Measurements from ENCODE around the gene ARHGEF28.

The ARHGEF28 gene

GRCh38 chr5:73968729-73969128 lies 342.7 kb downstream of the ARHGEF28 start:
- peaks cover 6% of the 10 kb centered on the region for H3K4me1 ChIP-seq (ENCODE audit: control insufficient read depth, insufficient read depth, low read length, unreplicated experiment)
- H3K36me3 ChIP-seq (ENCODE audit: insufficient read depth, low read length), result no peaks in the 10 kb centered on the region
- H3K79me2 ChIP-seq (ENCODE audit: control insufficient read depth, insufficient read depth, low read length, unreplicated experiment), result no peaks in the 10 kb centered on the region
- H3K27ac ChIP-seq (ENCODE audit: low read depth, low read length), result no peak overlapping the region
- no peak overlapping the region for H3K4me3 ChIP-seq (ENCODE audit: low read depth, low read length)
- H2AFZ ChIP-seq (ENCODE audit: low read length, unreplicated experiment), result peak overlapping the region; percentile 42
- 0 out of 2 replicates have a peak, but pooled peaks cover 9% of the 10 kb centered on the region for H3K27me3 ChIP-seq (ENCODE audit: insufficient read depth, low read length)

DNA sequence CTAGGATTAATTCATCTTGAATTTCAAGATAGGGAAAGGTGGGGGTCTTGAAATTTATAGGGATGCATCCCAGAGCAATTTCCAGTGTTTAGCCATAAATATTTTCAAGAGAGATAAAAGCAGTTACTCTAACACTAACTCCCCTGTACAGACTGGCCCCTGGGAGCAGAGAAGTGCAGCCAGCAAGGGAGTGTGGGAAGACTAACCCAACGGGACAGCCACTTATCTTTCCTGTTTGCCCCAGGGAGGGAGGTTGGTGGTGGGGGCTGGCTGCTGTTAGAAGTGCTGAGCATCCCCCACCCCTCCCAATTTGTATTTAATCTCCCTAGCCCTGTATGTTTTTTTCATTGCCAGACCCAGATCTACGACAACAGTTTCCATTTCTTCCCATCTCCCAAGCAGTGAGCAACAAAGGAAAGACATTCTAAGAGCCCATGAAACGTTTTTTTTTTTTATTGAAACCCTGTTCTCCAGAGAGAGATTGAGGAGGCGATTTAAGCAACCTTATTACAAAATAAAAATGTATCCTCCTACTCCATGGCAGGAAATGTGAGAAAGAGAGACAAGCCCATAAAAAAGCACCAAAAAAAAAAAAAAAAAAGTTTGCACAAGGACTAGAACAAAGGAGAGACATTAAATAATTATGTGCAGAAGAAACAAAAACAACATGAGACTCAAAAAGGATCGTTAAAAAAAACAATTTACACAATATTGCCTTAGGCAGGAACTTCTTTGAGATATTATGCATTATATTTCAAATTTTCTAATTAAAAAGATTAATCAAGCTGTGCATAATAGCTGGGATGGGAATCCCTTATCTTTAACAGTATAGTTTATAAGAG lies 343.4 kb downstream of the ARHGEF28 start:
- Histone ChIP-seq H2AFZ (ENCODE audit: low read length, unreplicated experiment) (peak overlapping the region; percentile 42), H3K36me3 (ENCODE audit: insufficient read depth, low read length) (no peaks in the 10 kb centered on the region), H3K27ac (ENCODE audit: low read depth, low read length) (no peak overlapping the region), H3K4me3 (ENCODE audit: low read depth, low read length) (no peak overlapping the region), H3K27me3 (ENCODE audit: insufficient read depth, low read length) (0 out of 2 replicates have a peak, but pooled peaks cover 9% of the 10 kb centered on the region), H3K4me1 (ENCODE audit: control insufficient read depth, insufficient read depth, low read length, unreplicated experiment) (peaks cover 6% of the 10 kb centered on the region), H3K79me2 (ENCODE audit: control insufficient read depth, insufficient read depth, low read length, unreplicated experiment) (no peaks in the 10 kb centered on the region)

DNA sequence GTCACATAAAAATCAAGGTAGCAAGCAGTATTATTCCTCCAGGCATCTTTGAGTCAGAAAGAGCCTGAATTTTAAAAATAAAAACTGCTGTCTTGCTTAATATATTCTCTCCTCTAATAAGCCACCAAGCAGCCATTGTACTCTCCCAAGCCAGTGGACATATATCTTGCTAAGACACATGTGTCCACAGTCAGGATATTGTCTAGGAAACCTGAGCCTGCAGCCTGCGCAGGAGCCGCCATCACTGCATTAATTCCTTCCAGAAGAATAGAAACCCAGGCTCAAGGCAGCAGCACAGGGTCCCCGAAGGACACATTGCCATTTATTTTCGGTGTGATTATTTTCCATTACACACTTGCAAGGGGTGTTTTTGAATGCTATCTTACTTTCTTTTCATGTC lies 345.3 kb downstream of the ARHGEF28 start:
- no peak overlapping the region for H2AFZ ChIP-seq (ENCODE audit: low read length, unreplicated experiment)
- 0 out of 2 replicates have a peak, but pooled peaks cover 9% of the 10 kb centered on the region for H3K27me3 ChIP-seq (ENCODE audit: insufficient read depth, low read length)
- H3K36me3 ChIP-seq (ENCODE audit: insufficient read depth, low read length), result no peaks in the 10 kb centered on the region
- no peak overlapping the region for H3K27ac ChIP-seq (ENCODE audit: low read depth, low read length)
- no peak overlapping the region for H3K4me3 ChIP-seq (ENCODE audit: low read depth, low read length)
- no peaks in the 10 kb centered on the region for H3K79me2 ChIP-seq (ENCODE audit: control insufficient read depth, insufficient read depth, low read length, unreplicated experiment)
- peaks cover 6% of the 10 kb centered on the region for H3K4me1 ChIP-seq (ENCODE audit: control insufficient read depth, insufficient read depth, low read length, unreplicated experiment)

DNA sequence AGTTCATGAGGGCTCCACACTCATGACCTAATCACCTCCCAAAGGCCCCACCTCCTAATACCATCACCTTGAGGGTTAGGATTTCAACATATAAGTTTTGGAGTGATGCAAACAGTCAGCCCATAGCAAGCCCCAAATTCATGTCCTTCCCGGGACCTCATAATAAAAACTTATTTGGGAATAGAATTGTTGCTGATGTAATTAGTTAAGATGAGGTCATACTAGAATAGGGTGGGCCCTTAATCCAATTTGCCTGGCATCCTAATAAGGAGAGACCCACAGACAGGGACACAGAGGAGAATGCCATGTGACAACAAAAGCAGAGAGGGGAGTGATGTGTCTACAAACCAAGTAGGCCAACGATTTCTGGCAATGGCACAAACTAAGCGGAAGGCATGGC lies 347.1 kb downstream of the ARHGEF28 start:
- Histone ChIP-seq H3K79me2 (ENCODE audit: control insufficient read depth, insufficient read depth, low read length, unreplicated experiment) (no peaks in the 10 kb centered on the region), H2AFZ (ENCODE audit: low read length, unreplicated experiment) (no peak overlapping the region), H3K27ac (ENCODE audit: low read depth, low read length) (no peak overlapping the region), H3K27me3 (ENCODE audit: insufficient read depth, low read length) (0 out of 2 replicates have a peak, but pooled peaks cover 9% of the 10 kb centered on the region), H3K4me1 (ENCODE audit: control insufficient read depth, insufficient read depth, low read length, unreplicated experiment) (peaks cover 6% of the 10 kb centered on the region), H3K36me3 (ENCODE audit: insufficient read depth, low read length) (no peaks in the 10 kb centered on the region), H3K4me3 (ENCODE audit: low read depth, low read length) (no peak overlapping the region)

GRCh38 chr5:73974871-73975360 lies 348.9 kb downstream of the ARHGEF28 start:
- H3K27ac ChIP-seq (ENCODE audit: low read depth, low read length), result no peak overlapping the region
- H3K36me3 ChIP-seq (ENCODE audit: insufficient read depth, low read length), result no peaks in the 10 kb centered on the region
- no peaks in the 10 kb centered on the region for H3K79me2 ChIP-seq (ENCODE audit: control insufficient read depth, insufficient read depth, low read length, unreplicated experiment)
- no peak overlapping the region for H3K4me3 ChIP-seq (ENCODE audit: low read depth, low read length)
- no peaks in the 10 kb centered on the region for H3K4me1 ChIP-seq (ENCODE audit: control insufficient read depth, insufficient read depth, low read length, unreplicated experiment)
- no peak overlapping the region for H2AFZ ChIP-seq (ENCODE audit: low read length, unreplicated experiment)
- peaks cover 15% of the 10 kb centered on the region; the same call in 1 of the 2 replicates for H3K27me3 ChIP-seq (ENCODE audit: insufficient read depth, low read length)

DNA sequence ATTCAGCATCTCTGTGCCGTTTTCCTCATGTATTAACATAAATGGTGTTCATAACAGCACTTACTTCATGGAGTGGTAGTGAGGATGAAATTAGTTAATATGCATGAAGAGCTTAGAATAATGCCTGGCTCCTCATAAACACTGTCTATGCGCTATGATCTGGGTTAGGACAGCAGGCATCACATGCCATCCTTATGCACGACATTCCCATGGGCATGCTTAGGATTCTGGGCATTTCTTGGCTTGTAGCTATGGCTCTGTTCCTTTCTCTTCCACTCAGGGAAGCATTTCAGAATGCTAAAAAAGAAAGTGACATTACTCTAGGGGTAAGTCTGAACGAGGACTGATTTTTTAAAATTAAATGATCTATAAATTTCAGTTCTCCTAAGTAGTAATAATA lies 349.8 kb downstream of the ARHGEF28 start:
- peaks cover 10% of the 10 kb centered on the region for H3K27me3 ChIP-seq (ENCODE audit: insufficient read depth, low read length)
- H3K4me3 ChIP-seq (ENCODE audit: low read depth, low read length), result no peak overlapping the region
- no peaks in the 10 kb centered on the region for H3K79me2 ChIP-seq (ENCODE audit: control insufficient read depth, insufficient read depth, low read length, unreplicated experiment)
- H2AFZ ChIP-seq (ENCODE audit: low read length, unreplicated experiment), result no peak overlapping the region
- no peaks in the 10 kb centered on the region for H3K4me1 ChIP-seq (ENCODE audit: control insufficient read depth, insufficient read depth, low read length, unreplicated experiment)
- H3K27ac ChIP-seq (ENCODE audit: low read depth, low read length), result no peak overlapping the region
- H3K36me3 ChIP-seq (ENCODE audit: insufficient read depth, low read length), result no peaks in the 10 kb centered on the region

DNA sequence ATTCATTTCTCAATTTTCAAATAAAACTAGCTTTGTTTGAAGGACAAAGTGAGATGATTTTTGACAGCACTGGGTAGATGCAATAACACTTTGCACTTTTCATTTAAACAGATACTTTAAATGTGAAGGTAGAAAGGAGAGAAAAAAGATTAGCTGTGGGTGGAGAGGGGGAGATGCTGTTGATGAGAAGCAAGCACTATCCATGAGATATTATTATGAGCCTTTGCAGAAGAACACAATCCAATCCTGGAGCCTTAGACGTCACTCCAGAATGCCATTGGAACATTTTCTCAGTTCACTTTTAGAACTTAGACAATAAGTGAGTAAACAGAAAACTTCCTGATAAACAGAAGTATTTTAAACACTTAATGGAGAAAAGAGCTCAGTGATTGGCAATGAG lies 351.1 kb downstream of the ARHGEF28 start:
- Histone ChIP-seq H3K4me1 (ENCODE audit: control insufficient read depth, insufficient read depth, low read length, unreplicated experiment) (no peaks in the 10 kb centered on the region), H3K27me3 (ENCODE audit: insufficient read depth, low read length) (peaks cover 23% of the 10 kb centered on the region), H3K36me3 (ENCODE audit: insufficient read depth, low read length) (no peaks in the 10 kb centered on the region), H3K79me2 (ENCODE audit: control insufficient read depth, insufficient read depth, low read length, unreplicated experiment) (no peaks in the 10 kb centered on the region), H3K4me3 (ENCODE audit: low read depth, low read length) (no peak overlapping the region), H3K27ac (ENCODE audit: low read depth, low read length) (no peak overlapping the region), H2AFZ (ENCODE audit: low read length, unreplicated experiment) (no peak overlapping the region)

DNA sequence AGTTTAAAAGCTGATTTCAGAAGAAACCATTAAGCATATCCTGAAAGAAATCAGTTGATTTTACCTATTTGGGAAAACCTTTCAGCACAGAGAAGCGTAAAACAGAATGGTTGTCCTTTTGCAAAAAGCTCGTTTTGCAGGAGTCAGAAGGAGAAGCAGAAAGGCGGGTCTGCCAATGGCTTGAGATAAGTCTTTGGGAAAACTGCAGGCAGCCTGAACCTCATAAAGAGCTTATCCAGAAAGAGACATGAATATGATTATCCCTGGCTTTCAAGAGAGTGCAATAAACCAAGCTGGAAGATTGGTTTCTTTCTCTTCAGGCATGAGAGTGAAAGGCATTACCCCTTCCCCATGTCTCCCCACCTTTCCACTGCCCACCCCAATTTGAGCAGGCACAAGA lies 353.3 kb downstream of the ARHGEF28 start:
- H3K4me1 ChIP-seq (ENCODE audit: control insufficient read depth, insufficient read depth, low read length, unreplicated experiment), result no peaks in the 10 kb centered on the region
- no peak overlapping the region for H2AFZ ChIP-seq (ENCODE audit: low read length, unreplicated experiment)
- no peak overlapping the region for H3K27ac ChIP-seq (ENCODE audit: low read depth, low read length)
- no peaks in the 10 kb centered on the region for H3K36me3 ChIP-seq (ENCODE audit: insufficient read depth, low read length)
- H3K79me2 ChIP-seq (ENCODE audit: control insufficient read depth, insufficient read depth, low read length, unreplicated experiment), result no peaks in the 10 kb centered on the region
- H3K4me3 ChIP-seq (ENCODE audit: low read depth, low read length), result no peak overlapping the region
- H3K27me3 ChIP-seq (ENCODE audit: insufficient read depth, low read length), result peaks cover 34% of the 10 kb centered on the region

- Histone ChIP-seq H3K79me2 (ENCODE audit: control insufficient read depth, insufficient read depth, low read length, unreplicated experiment) (no peaks in the 10 kb centered on the region), H3K36me3 (ENCODE audit: insufficient read depth, low read length) (no peaks in the 10 kb centered on the region), H3K4me1 (ENCODE audit: control insufficient read depth, insufficient read depth, low read length, unreplicated experiment) (no peaks in the 10 kb centered on the region), H3K27me3 (ENCODE audit: insufficient read depth, low read length) (peaks cover 34% of the 10 kb centered on the region), H3K27ac (ENCODE audit: low read depth, low read length) (no peak overlapping the region), H2AFZ (ENCODE audit: low read length, unreplicated experiment) (no peak overlapping the region), H3K4me3 (ENCODE audit: low read depth, low read length) (no peak overlapping the region)
These were observed 355.7 kb downstream of the ARHGEF28 start for GRCh38 chr5:73981704-73982103.

DNA sequence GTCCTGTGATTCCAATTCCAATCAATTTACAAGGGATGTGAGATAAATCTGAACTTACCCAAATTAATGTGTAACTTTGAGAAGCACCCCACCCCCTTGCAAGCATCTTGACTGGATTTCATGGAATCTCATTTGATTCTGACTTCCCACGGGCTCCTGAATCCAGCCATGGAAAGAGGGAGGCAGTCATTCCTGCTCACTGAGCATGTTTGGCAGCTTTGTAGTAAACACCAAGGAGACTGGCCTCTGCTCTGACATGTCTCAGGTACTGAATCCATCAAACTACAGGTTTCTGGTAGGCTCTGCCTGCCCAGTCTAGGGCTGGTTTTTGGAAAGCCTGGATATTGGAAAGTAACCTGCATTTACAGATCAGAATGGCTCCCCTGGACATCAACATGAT lies 357.6 kb downstream of the ARHGEF28 start:
- Histone ChIP-seq H3K79me2 (ENCODE audit: control insufficient read depth, insufficient read depth, low read length, unreplicated experiment) (no peaks in the 10 kb centered on the region), H2AFZ (ENCODE audit: low read length, unreplicated experiment) (no peak overlapping the region), H3K36me3 (ENCODE audit: insufficient read depth, low read length) (no peaks in the 10 kb centered on the region), H3K27me3 (ENCODE audit: insufficient read depth, low read length) (peaks cover 34% of the 10 kb centered on the region), H3K27ac (ENCODE audit: low read depth, low read length) (no peak overlapping the region), H3K4me1 (ENCODE audit: control insufficient read depth, insufficient read depth, low read length, unreplicated experiment) (no peaks in the 10 kb centered on the region), H3K4me3 (ENCODE audit: low read depth, low read length) (no peak overlapping the region)

- H3K4me1 ChIP-seq (ENCODE audit: control insufficient read depth, insufficient read depth, low read length, unreplicated experiment), result no peaks in the 10 kb centered on the region
- H3K36me3 ChIP-seq (ENCODE audit: insufficient read depth, low read length), result no peaks in the 10 kb centered on the region
- H3K4me3 ChIP-seq (ENCODE audit: low read depth, low read length), result no peak overlapping the region
- H3K79me2 ChIP-seq (ENCODE audit: control insufficient read depth, insufficient read depth, low read length, unreplicated experiment), result no peaks in the 10 kb centered on the region
- no peak overlapping the region for H3K27ac ChIP-seq (ENCODE audit: low read depth, low read length)
- no peak overlapping the region for H2AFZ ChIP-seq (ENCODE audit: low read length, unreplicated experiment)
- peaks cover 28% of the 10 kb centered on the region for H3K27me3 ChIP-seq (ENCODE audit: insufficient read depth, low read length)
These were observed 359.1 kb downstream of the ARHGEF28 start for GRCh38 chr5:73985145-73985544.
